Measurements from ENCODE around the gene CBX5. TPM values are rescaled to one million over a fixed set of nuclear protein-coding genes. Genes with fewer than 3 reads are reported as not detected.
"Not testable (repeated sequence)": the region's sequence is repeated elsewhere in the genome, so short reads cannot be mapped to it uniquely, and the experiment has no call there.

The CBX5 gene
- total RNA-seq, 2 experiments from 2014 or later = 38.8 to 38.9 TPM

- ChIA-PET CTCF (interaction anchor here (1.7 kb wide), 1 partner anchor 11 kb away, joined by 6 read pairs; no protein-coding TSS in a partner anchor), POLR2A (no interaction called here)
- ATAC-seq (ENCODE audit: poor library complexity) (no peak), DNase-seq (peak in 3 of 14 experiments; percentile 22 to 53 (median 50))
- no peaks in the 10 kb centered on the region for H3K9me3 Mint-ChIP-seq
- H3K4me3 ChIP-seq (ENCODE audit: low read length) = no peak overlapping the region
- no peak overlapping the region for H3K4me3 Mint-ChIP-seq
- H3K36me3 ChIP-seq (ENCODE audit: insufficient read depth, low read length) = no peaks in the 10 kb centered on the region
- no peaks in the 10 kb centered on the region for H3K4me1 Mint-ChIP-seq (ENCODE audit: low read depth)
- no peaks in the 10 kb centered on the region for H3K36me3 Mint-ChIP-seq (ENCODE audit: low read depth)
- intact Hi-C loops (cut with DNase I, micrococcal nuclease) = no loop called here
- H3K27me3 ChIP-seq (ENCODE audit: control insufficient read depth in 1 of 2, insufficient read depth in 2 of 2, low read length in 2 of 2) = peaks cover 63 to 68% of the 10 kb centered on the region in 2 experiments
- H3K27ac ChIP-seq (ENCODE audit: low read depth in 1 of 2, low read length in 2 of 2) = no peak overlapping the region
- no peaks in the 10 kb centered on the region for H3K9me3 ChIP-seq (ENCODE audit: control insufficient read depth in 1 of 2, insufficient read depth in 1 of 2, low read length in 2 of 2)
- peaks cover 15% of the 10 kb centered on the region for H3K4me1 ChIP-seq (ENCODE audit: insufficient read depth, low read length)
- H3K27me3 Mint-ChIP-seq = peaks cover 94% of the 10 kb centered on the region
- no peak overlapping the region for H3K27ac Mint-ChIP-seq
- no peak for TF ChIP-seq CTCF (IDR thresholded peaks at IDR 0.05)
Measured at GRCh38 chr12:54195737-54196347, 84.1 kb downstream of the CBX5 start.

- intact Hi-C loops (cut with DNase I, micrococcal nuclease) = no loop called here
- Mint-ChIP-seq H3K9me3 (no peaks in the 10 kb centered on the region), H3K4me3 (no peak overlapping the region), H3K27ac (no peak overlapping the region), H3K36me3 (ENCODE audit: low read depth) (no peaks in the 10 kb centered on the region), H3K4me1 (ENCODE audit: low read depth) (no peaks in the 10 kb centered on the region), H3K27me3 (peaks cover 90% of the 10 kb centered on the region)
- TF ChIP-seq CTCF (IDR thresholded peaks at IDR 0.05) = no peak
- Histone ChIP-seq H3K27me3 (ENCODE audit: control insufficient read depth in 1 of 2, insufficient read depth in 2 of 2, low read length in 2 of 2) (peaks cover 57 to 62% of the 10 kb centered on the region in 2 experiments), H3K9me3 (ENCODE audit: control insufficient read depth in 1 of 2, insufficient read depth in 1 of 2, low read length in 2 of 2) (no peaks in the 10 kb centered on the region), H3K4me3 (ENCODE audit: low read length) (no peak overlapping the region), H3K4me1 (ENCODE audit: insufficient read depth, low read length) (peaks cover 15% of the 10 kb centered on the region), H3K36me3 (ENCODE audit: insufficient read depth, low read length) (no peaks in the 10 kb centered on the region), H3K27ac (ENCODE audit: low read depth in 1 of 2, low read length in 2 of 2) (no peak overlapping the region)
- DNase-seq (no peak), ATAC-seq (ENCODE audit: poor library complexity) (no peak)
- CTCF ChIA-PET = interaction anchor here (1.7 kb wide), 1 partner anchor 12 kb away, joined by 6 read pairs; no protein-coding TSS in a partner anchor
- POLR2A ChIA-PET = no interaction called here
Measured at GRCh38 chr12:54195080-54195736, 84.7 kb downstream of the CBX5 start.

- H3K9me3 Mint-ChIP-seq; H3K36me3 ChIP-seq (ENCODE audit: insufficient read depth, low read length); DNase-seq; H3K9me3 ChIP-seq (ENCODE audit: control insufficient read depth in 1 of 2, insufficient read depth in 1 of 2, low read length in 2 of 2); H3K4me3 Mint-ChIP-seq; H3K27ac Mint-ChIP-seq; H3K36me3 Mint-ChIP-seq (ENCODE audit: low read depth); POLR2A ChIA-PET; H3K4me1 Mint-ChIP-seq (ENCODE audit: low read depth); H3K4me3 ChIP-seq (ENCODE audit: low read length); H3K27ac ChIP-seq (ENCODE audit: low read depth in 1 of 2, low read length in 2 of 2); ATAC-seq (ENCODE audit: poor library complexity): not testable (repeated sequence)
- peaks cover 51 to 57% of the 10 kb centered on the region in 2 experiments for H3K27me3 ChIP-seq (ENCODE audit: control insufficient read depth in 1 of 2, insufficient read depth in 2 of 2, low read length in 2 of 2)
- intact Hi-C loops (cut with DNase I, micrococcal nuclease) = loop anchor here in 1 of 2 experiments (5.0 kb wide), 3 partner anchors 402 to 467 kb away; partner anchors contain the start of gene CALCOCO1
- H3K27me3 Mint-ChIP-seq = peaks cover 84% of the 10 kb centered on the region
- H3K4me1 ChIP-seq (ENCODE audit: insufficient read depth, low read length) = peaks cover 15% of the 10 kb centered on the region
- CTCF ChIA-PET = interaction anchor here (1.7 to 3.5 kb wide), 2 partner anchors 12 to 13 kb away, joined by 6 to 23 read pairs; no protein-coding TSS in a partner anchor
Measured at GRCh38 chr12:54194611-54195010, 85.3 kb downstream of the CBX5 start.
